Activated CD8-positive, alpha-beta T cell treated with anti-CD3 and anti-CD28 coated beads for 36 hours (primary cell): ENCODE results near the gene PHPT1. TPM values are rescaled to one million over a fixed set of nuclear protein-coding genes. Genes with fewer than 3 reads are reported as not detected.

Experiments
- ATAC-seq: fragments of 200-7000 bp; cut with Tn5 transposase; one replicate; pipeline ENCODE4 v1.10.0; 2021; ENCODE audit warnings: mild to moderate bottlenecking, moderate library complexity
- CTCF ChIA-PET: fragments of 350-600 bp; sonication (Branson Sonifier 250); formaldehyde crosslinking; loops from one replicate; lab custom pipeline; 2021; ENCODE audit warnings: antibody characterized with exemption; lab: Charles Lee
- POLR2A ChIA-PET: fragments of 350-600 bp; sonication (Branson Sonifier 250); formaldehyde crosslinking; loops from one replicate; lab custom pipeline; 2021; ENCODE audit warnings: antibody characterized with exemption; lab: Charles Lee
- DNase-seq: peaks from one replicate; pipeline ENCODE4 v3.0.0-alpha.2; 2020
- H3K27ac Mint-ChIP-seq: one replicate; pipeline ENCODE4 v1.8.0; 2021; ENCODE audit warnings: mild to moderate bottlenecking, mixed read lengths
- H3K27me3 Mint-ChIP-seq: one replicate; pipeline ENCODE4 v1.8.0; 2021; ENCODE audit warnings: mixed read lengths
- H3K36me3 Mint-ChIP-seq: one replicate; pipeline ENCODE4 v1.8.0; 2021; ENCODE audit warnings: low read depth, mixed read lengths
- H3K4me1 Mint-ChIP-seq: one replicate; pipeline ENCODE4 v1.8.0; 2021; ENCODE audit warnings: low read depth, mixed read lengths
- H3K4me3 Mint-ChIP-seq: one replicate; pipeline ENCODE4 v1.8.0; 2021; ENCODE audit warnings: mild to moderate bottlenecking, moderate library complexity, mixed read lengths
- H3K9me3 Mint-ChIP-seq: one replicate; pipeline ENCODE4 v1.8.0; 2021; ENCODE audit warnings: mixed read lengths
- CTCF ChIP-seq: fragments of 200-600 bp; IDR thresholded peaks from one replicate; pipeline ENCODE4 v1.8.0; 2022; ENCODE audit warnings: antibody characterized with exemption, mild to moderate bottlenecking
- intact Hi-C: fragments of 100-400 bp; cut with micrococcal nuclease; formaldehyde crosslinking; loops from one replicate; pipeline ENCODE4 v1.10.0; 2022
- total RNA-seq, 2 experiments: library from RNA; stranded (reverse); gene quantifications; one replicate each; pipeline ENCODE4 v1.2.3, GENCODE V29; 2021

The PHPT1 gene
- total RNA-seq, 2 experiments from 2014 or later: 123 to 124 TPM

DNA sequence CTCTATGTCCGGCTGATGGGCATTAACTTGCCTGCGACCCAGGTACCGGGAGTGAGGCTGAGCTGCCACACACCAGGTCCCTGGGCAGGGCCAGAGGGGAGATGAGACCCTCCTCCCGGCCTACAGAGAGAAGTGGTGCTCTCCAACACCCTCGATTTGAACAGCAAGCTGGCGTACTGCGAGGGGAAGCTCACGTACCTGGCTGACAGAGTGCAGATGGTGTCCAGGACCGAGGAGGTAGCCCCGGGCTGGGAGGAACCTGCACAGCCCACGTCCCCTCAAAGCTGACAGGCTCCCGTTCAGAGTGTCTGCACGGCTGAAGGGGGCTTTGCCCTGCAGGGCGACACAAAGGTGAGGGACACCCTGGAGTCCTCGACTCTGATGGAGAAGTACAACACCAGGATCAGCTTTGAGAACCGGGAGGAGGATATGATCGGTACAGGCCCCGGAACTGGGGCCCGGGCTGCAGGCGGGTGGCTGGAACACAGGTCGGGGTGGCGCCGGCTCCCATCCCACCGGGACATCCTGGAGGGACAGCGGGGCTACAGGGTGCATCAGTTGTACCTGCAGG, 42.5 kb upstream of the PHPT1 start:
- no peaks in the 10 kb centered on the region for H3K9me3 Mint-ChIP-seq
- peaks cover 15% of the 10 kb centered on the region for H3K36me3 Mint-ChIP-seq
- intact Hi-C loops: loop anchor here (10.0 kb wide), 1 partner anchor 62 kb away; the partner anchor contains the start of genes LCN10 and LCN6
- no peak for TF ChIP-seq CTCF
- ChIA-PET POLR2A (interaction anchor here (0.9 to 2.7 kb wide), 9 partner anchors 9 to 228 kb away, joined by 3 to 10 read pairs (median 4); partner anchors contain the start of genes AJM1 and TRAF2), CTCF (interaction anchor here (0.7 to 2.5 kb wide), 8 partner anchors 9 to 228 kb away, joined by 3 to 9 read pairs (median 4); partner anchors contain the start of gene AJM1)
- peaks cover 25% of the 10 kb centered on the region for H3K4me1 Mint-ChIP-seq
- H3K27ac Mint-ChIP-seq: peak overlapping the region; percentile 95
- DNase-seq (no peak), ATAC-seq (no peak)
- H3K4me3 Mint-ChIP-seq: peak overlapping the region; percentile 89
- H3K27me3 Mint-ChIP-seq: no peaks in the 10 kb centered on the region

DNA sequence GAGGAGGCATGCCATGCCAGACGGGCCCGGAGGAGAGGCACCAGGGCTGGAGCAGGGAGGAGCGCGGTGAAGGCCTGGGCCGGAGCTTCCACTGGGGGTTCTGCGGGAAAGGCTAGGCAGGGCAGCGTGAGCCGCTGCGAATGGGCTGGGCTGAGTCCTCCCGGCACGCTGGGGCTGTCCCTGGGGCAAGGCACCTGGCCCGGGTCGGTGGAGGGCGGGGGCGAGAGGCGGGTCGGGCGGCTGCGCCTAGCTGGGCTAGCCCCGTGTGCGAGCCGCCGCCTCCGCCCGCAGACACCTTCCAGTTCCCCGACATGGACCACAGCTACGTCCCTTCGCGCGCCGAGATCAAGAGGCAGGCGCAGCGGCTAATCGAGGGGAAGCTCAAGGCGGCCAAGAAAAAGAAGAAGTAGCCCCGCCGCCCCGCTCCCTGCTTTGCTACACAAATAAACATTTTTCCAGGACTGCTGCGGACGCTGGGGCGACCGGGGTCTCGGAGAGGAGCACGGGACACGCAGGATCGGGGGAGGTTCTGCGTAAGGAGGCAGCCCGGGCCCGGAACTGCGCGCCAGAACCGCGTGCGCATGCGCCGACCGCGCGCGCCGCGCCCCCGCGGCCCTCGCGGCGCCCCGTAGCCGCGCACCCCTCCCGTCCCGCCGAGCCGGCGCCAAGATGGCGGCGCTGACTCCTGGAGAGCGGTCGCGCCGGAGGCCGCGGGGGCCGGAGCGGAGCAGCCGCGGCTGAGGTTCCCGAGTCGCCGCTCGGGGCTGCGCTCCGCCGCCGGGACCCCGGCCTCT, 41.7 kb upstream of the PHPT1 start, which contains the start of gene RABL6:
TSS of gene RABL6 (plus strand) at position 668 of the 794 bp plus-strand sequence. CDS start 249 bp downstream, outside the sequence.
- ChIA-PET CTCF (interaction anchor here (0.7 to 4.3 kb wide), 8 partner anchors 8 to 141 kb away, joined by 3 to 22 read pairs (median 4); partner anchors contain the start of gene AJM1), POLR2A (interaction anchor here (0.9 to 2.7 kb wide), 10 partner anchors 9 to 227 kb away, joined by 3 to 10 read pairs (median 4); partner anchors contain the start of genes AJM1 and TRAF2)
- intact Hi-C loops: loop anchor here (10.0 kb wide), 1 partner anchor 63 kb away; the partner anchor contains the start of genes LCN10 and LCN6
- no peak for TF ChIP-seq CTCF
- Mint-ChIP-seq H3K4me3 (peak within 1 kb of the TSS; percentile 89), H3K9me3 (no peaks in the 10 kb centered on the region), H3K27ac (peak within 1 kb of the TSS; percentile 95), H3K36me3 (peaks cover 19% of the 10 kb centered on the region), H3K4me1 (peaks cover 27% of the 10 kb centered on the region), H3K27me3 (no peaks in the 10 kb centered on the region)
- DNase-seq (peak; percentile 82), ATAC-seq (peak; percentile 89)

DNA sequence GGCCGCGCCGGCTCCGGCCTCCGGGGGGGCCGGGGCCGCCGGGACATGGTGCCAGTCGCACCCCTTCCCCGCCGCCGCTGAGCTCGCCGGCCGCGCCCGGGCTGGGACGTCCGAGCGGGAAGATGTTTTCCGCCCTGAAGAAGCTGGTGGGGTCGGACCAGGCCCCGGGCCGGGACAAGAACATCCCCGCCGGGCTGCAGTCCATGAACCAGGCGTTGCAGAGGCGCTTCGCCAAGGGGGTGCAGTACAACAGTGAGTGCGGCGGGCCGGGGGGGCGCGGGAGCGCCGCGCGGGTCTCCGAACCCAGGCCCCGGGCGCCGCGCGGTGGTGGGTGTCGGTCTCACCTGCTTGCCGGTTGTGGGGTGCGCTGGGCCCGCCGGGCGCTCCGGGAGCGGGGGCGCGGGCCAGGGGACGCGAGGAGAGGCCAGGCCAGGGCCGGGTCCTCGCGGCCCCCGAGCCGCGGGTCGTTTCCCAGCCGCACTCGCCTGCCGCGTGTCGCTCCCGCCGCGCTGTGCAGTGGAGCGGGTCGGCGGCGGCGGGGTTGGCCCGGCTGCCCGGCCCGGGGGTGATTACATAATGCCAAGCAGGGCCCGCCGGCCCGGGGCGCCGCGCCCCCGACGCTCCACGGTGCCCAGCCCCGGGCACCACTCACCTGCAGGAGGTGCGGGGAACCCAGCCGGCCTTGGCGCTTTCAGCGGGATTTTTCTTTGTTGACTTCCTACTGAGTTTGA, 41.0 kb upstream of the PHPT1 start:
- peak overlapping the region; percentile 73 for H3K4me3 Mint-ChIP-seq
- peaks cover 34% of the 10 kb centered on the region for H3K4me1 Mint-ChIP-seq
- CTCF ChIA-PET: interaction anchor here (1.0 to 4.3 kb wide), 8 partner anchors 12 to 221 kb away, joined by 3 to 22 read pairs (median 4); partner anchors contain the start of gene AJM1
- DNase-seq (peak; percentile 43), ATAC-seq (peak; percentile 15)
- no peaks in the 10 kb centered on the region for H3K9me3 Mint-ChIP-seq
- no peak for TF ChIP-seq CTCF
- POLR2A ChIA-PET: interaction anchor here (0.8 to 2.7 kb wide), 13 partner anchors 8 to 231 kb away, joined by 3 to 10 read pairs (median 3); partner anchors contain the start of genes AJM1 and TRAF2
- no peaks in the 10 kb centered on the region for H3K27me3 Mint-ChIP-seq
- peak overlapping the region; percentile 67 for H3K27ac Mint-ChIP-seq
- intact Hi-C loops: loop anchor here (10.0 kb wide), 1 partner anchor 63 kb away; the partner anchor contains the start of genes LCN10 and LCN6
- H3K36me3 Mint-ChIP-seq: peaks cover 27% of the 10 kb centered on the region

DNA sequence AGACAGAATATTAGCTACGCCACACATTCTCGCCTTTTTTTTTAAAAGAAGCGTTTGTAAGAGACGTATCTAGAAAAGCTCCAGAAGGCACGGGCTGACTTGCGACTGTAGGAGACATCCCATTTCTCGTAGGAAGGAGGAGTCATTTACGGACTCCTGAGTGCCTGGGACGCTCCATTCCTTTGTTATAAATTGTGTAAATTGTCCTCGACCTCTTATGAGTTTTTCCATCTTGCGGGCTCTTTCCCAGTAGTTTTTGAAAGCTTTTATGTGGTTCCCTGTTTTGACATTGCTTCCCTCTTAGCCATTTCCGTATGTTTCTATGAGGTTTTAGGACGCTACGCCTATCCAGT, 40.4 kb upstream of the PHPT1 start:
- Mint-ChIP-seq H3K27ac (peak overlapping the region; percentile 19), H3K4me1 (peaks cover 36% of the 10 kb centered on the region), H3K36me3 (peaks cover 29% of the 10 kb centered on the region)

More for the DNA sequence above, 40.4 kb upstream of the PHPT1 start:
- intact Hi-C loops: loop anchor here (10.0 kb wide), 1 partner anchor 64 kb away; the partner anchor contains the start of genes LCN10 and LCN6
- Mint-ChIP-seq H3K27me3 (no peaks in the 10 kb centered on the region), H3K4me3 (peak overlapping the region; percentile 73), H3K9me3 (no peaks in the 10 kb centered on the region)
- DNase-seq: no peak
- POLR2A ChIA-PET: interaction anchor here (0.8 to 1.3 kb wide), 5 partner anchors 8 to 230 kb away, joined by 3 read pairs; no protein-coding TSS in a partner anchor
- no peak for ATAC-seq
- CTCF ChIA-PET: interaction anchor here (1.2 to 4.3 kb wide), 5 partner anchors 14 to 220 kb away, joined by 3 to 22 read pairs (median 4); partner anchors contain the start of gene AJM1
- no peak for TF ChIP-seq CTCF
